ENCODE data around the gene FYB1. TPM values are rescaled to one million over a fixed set of nuclear protein-coding genes. Genes with fewer than 3 reads are reported as not detected.

The FYB1 gene
- total RNA-seq, 1 experiment from 2014 or later = 0.42 TPM

DNA sequence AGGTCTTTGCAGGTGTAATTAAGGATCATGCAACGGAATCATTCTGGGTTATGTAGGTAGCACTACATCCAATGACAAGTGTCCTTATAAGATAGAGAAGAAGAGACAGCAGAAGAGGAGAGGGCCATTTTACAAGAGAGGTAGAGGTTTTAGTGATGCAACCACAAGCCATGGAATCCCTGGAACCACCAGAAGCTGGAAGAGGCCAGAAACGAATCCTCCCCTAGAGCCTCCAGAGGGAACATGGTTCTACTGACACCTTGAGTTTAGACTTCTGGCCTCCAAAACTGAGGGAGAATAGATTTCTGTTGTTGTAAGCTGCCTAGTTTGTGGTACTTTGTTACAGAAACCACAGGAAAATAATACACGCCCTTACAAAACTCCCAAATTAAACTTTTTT lies 3.5 kb downstream of the FYB1 start:
- ATAC-seq = no peak
- ChIA-PET POLR2A (no interaction called here), CTCF (interaction anchor here (2.6 kb wide), 1 partner anchor 15 kb away, joined by 20 read pairs; no protein-coding TSS in a partner anchor), RAD21 (ENCODE audit: low non-redundant PET in 1 of 2, low total read pairs in 2 of 2, uncharacterized antibody in 2 of 2, unreplicated experiment in 2 of 2) (no interaction called here)
- Histone ChIP-seq H3K4me3 (replicated peaks in 1 of 2; ENCODE audit: low read depth in 1 of 2, low read length in 2 of 2) (no peak overlapping the region), H3K27me3 (ENCODE audit: insufficient read depth, low read length) (no peaks in the 10 kb centered on the region), H4K20me1 (ENCODE audit: insufficient read depth) (no peaks in the 10 kb centered on the region), H3K9me3 (ENCODE audit: control insufficient read depth in 1 of 2, insufficient read depth in 1 of 2, low read depth in 1 of 2, low read length in 2 of 2) (no peaks in the 10 kb centered on the region), H3K4me2 (ENCODE audit: low read length) (no peak overlapping the region), H3K9ac (ENCODE audit: low read length) (no peak overlapping the region), H3K27ac (ENCODE audit: low read depth, low read length) (no peak overlapping the region), H3K4me1 (ENCODE audit: control insufficient read depth in 1 of 2, insufficient read depth in 2 of 2, low read length in 2 of 2) (no peaks in the 10 kb centered on the region), H3K36me3 (ENCODE audit: control insufficient read depth in 1 of 2, insufficient read depth in 2 of 2, low read length in 2 of 2) (no peaks in the 10 kb centered on the region), H2AFZ (ENCODE audit: low read depth, low read length, poor library complexity, severe bottlenecking) (no peak overlapping the region), H3K79me2 (ENCODE audit: insufficient read depth, low read length) (no peaks in the 10 kb centered on the region), H3K9me2 (ENCODE audit: insufficient read depth) (no peaks in the 10 kb centered on the region)
- no peak for TF ChIP-seq TCF7L2 (IDR thresholded peaks at IDR 0.05; ENCODE audit: borderline replicate concordance, extremely low read depth, insufficient read depth, insufficient read length)
- no peak for TF ChIP-seq FOSL1 (IDR thresholded peaks at IDR 0.05; ENCODE audit: low read depth)
- no peak for TF ChIP-seq ELF1 (IDR thresholded peaks at IDR 0.05; ENCODE audit: borderline replicate concordance, low read depth)
- no peak for TF ChIP-seq POLR2A (IDR thresholded peaks at IDR 0.05; ENCODE audit: borderline replicate concordance, extremely low read depth, insufficient read depth, insufficient read length)
- no peak for TF ChIP-seq CBX3 (IDR thresholded peaks at IDR 0.05; ENCODE audit: low read depth)
- no peak for TF ChIP-seq EZH2 (IDR thresholded peaks at IDR 0.05)
- TF ChIP-seq SRF (IDR thresholded peaks at IDR 0.05; ENCODE audit: low read depth) = no peak
- no peak for TF ChIP-seq POLR2AphosphoS5 (IDR thresholded peaks at IDR 0.05; ENCODE audit: low read depth, low read length)
- no peak for TF ChIP-seq ZFX (IDR thresholded peaks at IDR 0.05)
- intact Hi-C loops (cut with micrococcal nuclease) = loop anchor here (2.0 to 10.0 kb wide), 4 partner anchors 66 to 1519 kb away; no protein-coding TSS in a partner anchor
- no TSS peak for BruUV-seq (replicated peaks)
- DNase-seq (ENCODE audit: low read depth, low spot score) = no peak

DNA sequence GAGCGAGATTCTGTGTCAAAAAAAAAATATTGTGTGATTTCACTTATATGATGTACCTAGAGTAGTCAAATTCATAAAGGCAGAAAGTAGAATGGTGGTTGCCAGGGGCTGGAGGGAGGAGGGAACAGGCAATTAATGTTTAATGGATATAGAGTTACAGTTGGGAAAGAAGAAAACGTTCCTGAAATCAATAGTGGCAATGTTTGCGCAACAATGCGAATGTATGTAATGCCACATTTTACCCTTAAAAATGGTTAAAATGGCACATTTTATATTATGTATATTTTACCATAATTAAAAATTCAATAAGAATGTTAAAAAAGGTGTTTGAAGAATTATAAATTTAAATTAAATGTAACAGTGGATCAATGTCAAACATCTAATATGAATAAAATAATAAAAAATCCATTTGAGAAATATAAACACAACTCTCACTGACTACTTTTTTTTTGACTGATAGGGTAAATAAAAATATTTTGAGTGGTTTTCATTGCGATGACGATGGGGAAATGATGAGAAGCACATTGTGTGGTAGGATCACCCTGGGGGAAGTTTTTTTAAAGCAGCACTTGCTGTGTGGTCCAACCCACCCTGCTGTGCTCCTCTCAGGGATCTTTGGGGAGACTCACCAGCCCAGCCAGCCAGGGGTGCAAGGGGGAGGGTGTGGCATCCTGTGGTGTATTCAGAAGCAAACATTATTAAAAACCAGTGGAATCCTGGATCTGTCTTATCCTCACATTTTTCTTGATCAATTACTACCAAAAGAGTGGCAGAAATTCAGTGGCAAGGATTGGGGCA lies 4.3 kb downstream of the FYB1 start:
- Histone ChIP-seq H3K27me3 (ENCODE audit: insufficient read depth, low read length) (no peaks in the 10 kb centered on the region), H3K36me3 (ENCODE audit: control insufficient read depth in 1 of 2, insufficient read depth in 2 of 2, low read length in 2 of 2) (no peaks in the 10 kb centered on the region), H3K9me3 (ENCODE audit: control insufficient read depth in 1 of 2, insufficient read depth in 1 of 2, low read depth in 1 of 2, low read length in 2 of 2) (no peaks in the 10 kb centered on the region), H3K9ac (ENCODE audit: low read length) (no peak overlapping the region), H3K4me2 (ENCODE audit: low read length) (no peak overlapping the region), H3K9me2 (ENCODE audit: insufficient read depth) (no peaks in the 10 kb centered on the region), H4K20me1 (ENCODE audit: insufficient read depth) (no peaks in the 10 kb centered on the region), H3K4me3 (replicated peaks in 1 of 2; ENCODE audit: low read depth in 1 of 2, low read length in 2 of 2) (no peak overlapping the region), H3K27ac (ENCODE audit: low read depth, low read length) (no peak overlapping the region), H2AFZ (ENCODE audit: low read depth, low read length, poor library complexity, severe bottlenecking) (no peak overlapping the region), H3K79me2 (ENCODE audit: insufficient read depth, low read length) (no peaks in the 10 kb centered on the region), H3K4me1 (ENCODE audit: control insufficient read depth in 1 of 2, insufficient read depth in 2 of 2, low read length in 2 of 2) (no peaks in the 10 kb centered on the region)
- BruUV-seq (replicated peaks) = no TSS peak
- ATAC-seq (no peak), DNase-seq (ENCODE audit: low read depth, low spot score) (no peak)
- ChIA-PET CTCF (no interaction called here), RAD21 (ENCODE audit: low non-redundant PET in 1 of 2, low total read pairs in 2 of 2, uncharacterized antibody in 2 of 2, unreplicated experiment in 2 of 2) (no interaction called here), POLR2A (no interaction called here)
- intact Hi-C loops (cut with micrococcal nuclease) = loop anchor here (5.0 to 10.0 kb wide), 3 partner anchors 67 to 1520 kb away; no protein-coding TSS in a partner anchor
- no peak for TF ChIP-seq CEBPB (IDR thresholded peaks at IDR 0.05; ENCODE audit: low read depth)
- no peak for TF ChIP-seq ZFX (IDR thresholded peaks at IDR 0.05)
- TF ChIP-seq SP1 (IDR thresholded peaks at IDR 0.05; ENCODE audit: low read depth) = no peak
- no peak for TF ChIP-seq FOSL1 (IDR thresholded peaks at IDR 0.05; ENCODE audit: low read depth)
- no peak for TF ChIP-seq SIN3A (IDR thresholded peaks at IDR 0.05; ENCODE audit: low read depth)
- no peak for TF ChIP-seq POLR2A (IDR thresholded peaks at IDR 0.05; ENCODE audit: borderline replicate concordance, extremely low read depth, insufficient read depth, insufficient read length)
- no peak for TF ChIP-seq YY1 (IDR thresholded peaks at IDR 0.05; ENCODE audit: extremely low read depth, insufficient replicate concordance, low read depth, low read length)
- TF ChIP-seq, protein P1, sequence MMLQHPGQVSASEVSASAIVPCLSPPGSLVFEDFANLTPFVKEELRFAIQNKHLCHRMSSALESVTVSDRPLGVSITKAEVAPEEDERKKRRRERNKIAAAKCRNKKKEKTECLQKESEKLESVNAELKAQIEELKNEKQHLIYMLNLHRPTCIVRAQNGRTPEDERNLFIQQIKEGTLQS (IDR thresholded peaks at IDR 0.05) = no peak
- no peak for TF ChIP-seq RAD21 (IDR thresholded peaks at IDR 0.05; ENCODE audit: low read depth)
- TF ChIP-seq, protein P2, sequence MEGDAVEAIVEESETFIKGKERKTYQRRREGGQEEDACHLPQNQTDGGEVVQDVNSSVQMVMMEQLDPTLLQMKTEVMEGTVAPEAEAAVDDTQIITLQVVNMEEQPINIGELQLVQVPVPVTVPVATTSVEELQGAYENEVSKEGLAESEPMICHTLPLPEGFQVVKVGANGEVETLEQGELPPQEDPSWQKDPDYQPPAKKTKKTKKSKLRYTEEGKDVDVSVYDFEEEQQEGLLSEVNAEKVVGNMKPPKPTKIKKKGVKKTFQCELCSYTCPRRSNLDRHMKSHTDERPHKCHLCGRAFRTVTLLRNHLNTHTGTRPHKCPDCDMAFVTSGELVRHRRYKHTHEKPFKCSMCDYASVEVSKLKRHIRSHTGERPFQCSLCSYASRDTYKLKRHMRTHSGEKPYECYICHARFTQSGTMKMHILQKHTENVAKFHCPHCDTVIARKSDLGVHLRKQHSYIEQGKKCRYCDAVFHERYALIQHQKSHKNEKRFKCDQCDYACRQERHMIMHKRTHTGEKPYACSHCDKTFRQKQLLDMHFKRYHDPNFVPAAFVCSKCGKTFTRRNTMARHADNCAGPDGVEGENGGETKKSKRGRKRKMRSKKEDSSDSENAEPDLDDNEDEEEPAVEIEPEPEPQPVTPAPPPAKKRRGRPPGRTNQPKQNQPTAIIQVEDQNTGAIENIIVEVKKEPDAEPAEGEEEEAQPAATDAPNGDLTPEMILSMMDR (IDR thresholded peaks at IDR 0.05 in 2 of 3, conservative IDR thresholded peaks at IDR 0.05 in 1 of 3; ENCODE audit: borderline replicate concordance in 1 of 3, insufficient read depth in 1 of 3, low read depth in 2 of 3, low read length in 2 of 3) = no peak
- no peak for TF ChIP-seq EGR1 (IDR thresholded peaks at IDR 0.05; ENCODE audit: low read depth)

All from HCT116 (cell line).